B cell (primary cell): ENCODE data around the gene ACBD3. TPM values are rescaled to one million over a fixed set of nuclear protein-coding genes. Genes with fewer than 3 reads are reported as not detected.

Experiments used
- ATAC-seq: fragments of 200-7000 bp; cut with Tn5 transposase; one replicate; pipeline ENCODE4 v1.10.0; 2021; ENCODE audit warnings: low read depth, mild to moderate bottlenecking, moderate number of reproducible peaks, moderate library complexity
- CTCF ChIA-PET: fragments of 350-600 bp; sonication (Branson Sonifier 250); formaldehyde crosslinking; loops from one replicate; lab custom pipeline; 2021; ENCODE audit warnings: antibody characterized with exemption, inconsistent platforms; lab: Charles Lee
- POLR2A ChIA-PET: fragments of 350-600 bp; sonication (Branson Sonifier 250); formaldehyde crosslinking; loops from one replicate; lab custom pipeline; 2021; ENCODE audit warnings: antibody characterized with exemption; lab: Charles Lee
- DNase-seq: peaks from one replicate; pipeline ENCODE4 v3.0.0; 2013
- H2AFZ ChIP-seq: 2 replicates; pipeline ENCODE4 v1.6.1; 2012; ENCODE audit warnings: mild to moderate bottlenecking, low read depth, low read length; ENCODE audit not compliant: insufficient read depth, poor library complexity, severe bottlenecking
- H3K27ac ChIP-seq, 2 donors: 1 replicate in 1 of 2; 2 replicates in 1 of 2; pipeline ENCODE4 v1.5.1; 2012 to 2013; ENCODE audit warnings: low read length in 2 of 2, mild to moderate bottlenecking in 2 of 2, moderate library complexity in 1 of 2
- H3K27me3 ChIP-seq, 4 experiments: fragments of 200-600 bp in 1 of 4; sonication (generic) in 1 of 4; replicated peaks in 1 of 4; 1 replicate in 2 of 4; 2 replicates in 2 of 4; pipeline versions ENCODE4 v1.6.1 to v1.7.0; 2013 to 2016; ENCODE audit warnings: low read length in 3 of 4, mild to moderate bottlenecking in 2 of 4, mixed read lengths in 1 of 4, moderate library complexity in 1 of 4; ENCODE audit not compliant: insufficient read depth in 4 of 4, control insufficient read depth in 3 of 4; ENCODE audit errors: control extremely low read depth in 1 of 4
- H3K36me3 ChIP-seq, 2 experiments: replicated peaks in 1 of 2; 1 replicate in 1 of 2; 2 replicates in 1 of 2; pipeline versions ENCODE4 v1.6.1 to v1.7.1; 2013; ENCODE audit warnings: low read length in 1 of 2; ENCODE audit not compliant: insufficient read depth in 2 of 2, control insufficient read depth in 1 of 2; ENCODE audit errors: control extremely low read depth in 1 of 2, extremely low read depth in 1 of 2
- H3K4me1 ChIP-seq, 2 donors: fragments of 200-600 bp in 1 of 2; sonication (generic) in 1 of 2; 1 replicate in 1 of 2; 2 replicates in 1 of 2; pipeline versions ENCODE4 v1.5.1 to v1.6.1; 2013 to 2017; ENCODE audit warnings: low read length in 2 of 2; ENCODE audit not compliant: control insufficient read depth in 2 of 2, insufficient read depth in 2 of 2
- H3K4me2 ChIP-seq: replicated peaks from 2 replicates; pipeline ENCODE3; 2012; ENCODE audit warnings: mild to moderate bottlenecking, low read depth, low read length; ENCODE audit not compliant: poor library complexity, severe bottlenecking
- H3K4me3 ChIP-seq, 5 experiments: fragments of 200-600 bp in 1 of 5; sonication (generic) in 1 of 5; 1 replicate in 3 of 5; 2 replicates in 2 of 5; pipeline versions ENCODE4 v1.5.1 to v1.7.0; 2011 to 2016; ENCODE audit warnings: low read length in 4 of 5, mild to moderate bottlenecking in 4 of 5, low read depth in 2 of 5, control low read depth in 1 of 5, moderate library complexity in 1 of 5; ENCODE audit not compliant: insufficient read depth in 1 of 5; ENCODE audit errors: control extremely low read depth in 1 of 5, extremely low read depth in 1 of 5
- H3K79me2 ChIP-seq: fragments of 200-600 bp; sonication (generic); one replicate; pipeline ENCODE4 v1.6.0; 2016; ENCODE audit warnings: low read length; ENCODE audit not compliant: control insufficient read depth, insufficient read depth
- H3K9ac ChIP-seq: fragments of 200-600 bp; sonication (generic); 2 replicates; pipeline ENCODE4 v1.6.1; 2017; ENCODE audit warnings: mild to moderate bottlenecking, low read length, moderate library complexity
- H3K9me3 ChIP-seq, 3 donors: one replicate each; pipeline versions ENCODE4 v1.6.1 to v1.7.1; 2013; ENCODE audit warnings: low read length in 2 of 3; ENCODE audit not compliant: control insufficient read depth in 2 of 3, insufficient read depth in 1 of 3; ENCODE audit errors: control extremely low read depth in 1 of 3
- H4K20me1 ChIP-seq: 2 replicates; pipeline ENCODE4 v1.6.0; 2012; ENCODE audit warnings: mild to moderate bottlenecking, low read length; ENCODE audit not compliant: insufficient read depth, control insufficient read depth, poor library complexity, severe bottlenecking
- H3K27ac Mint-ChIP-seq: one replicate; pipeline ENCODE4 v1.8.0; 2021; ENCODE audit warnings: mixed read lengths
- H3K27me3 Mint-ChIP-seq: one replicate; pipeline ENCODE4 v1.8.0; 2021; ENCODE audit warnings: mixed read lengths
- H3K4me1 Mint-ChIP-seq: one replicate; pipeline ENCODE4 v1.8.0; 2021; ENCODE audit warnings: mixed read lengths
- H3K4me3 Mint-ChIP-seq: one replicate; pipeline ENCODE4 v1.8.0; 2021; ENCODE audit warnings: mixed read lengths
- H3K9me3 Mint-ChIP-seq: one replicate; pipeline ENCODE4 v1.8.0; 2022; ENCODE audit warnings: mixed read lengths; ENCODE audit not compliant: insufficient read depth
- CTCF ChIP-seq: fragments of 200-600 bp; IDR thresholded peaks from one replicate; pipeline ENCODE4 v1.8.0; 2022; ENCODE audit warnings: antibody characterized with exemption, mild to moderate bottlenecking
- EZH2 ChIP-seq: IDR thresholded peaks from 2 replicates; pipeline ENCODE4 v1.6.1; 2012; ENCODE audit warnings: borderline replicate concordance, low read depth, mild to moderate bottlenecking, moderate library complexity, low read length; ENCODE audit not compliant: insufficient read depth, poor library complexity, severe bottlenecking
- WGBS: methylation state at CpG from one replicate; pipeline ENCODE4 v1.1.5; 2013; ENCODE audit warnings: missing lambda C conversion rate; ENCODE audit not compliant: insufficient coverage; 5-methylcytosine and 5-hydroxymethylcytosine counted together
- intact Hi-C: fragments of 100-400 bp; cut with micrococcal nuclease; formaldehyde crosslinking; loops from one replicate; pipeline ENCODE4 v1.10.0; 2022
- polyA plus RNA-seq: library from polyadenylated mRNA; depleted of rRNA; stranded (reverse); fragments of >200 nt; gene quantifications from 2 replicates; pipeline ENCODE4 v1.2.3, GENCODE V29; 2012
- total RNA-seq, 2 donors: library from RNA; stranded (reverse); fragments of 120-200 nt in 1 of 2; gene quantifications; 1 replicate in 1 of 2; 2 replicates in 1 of 2; pipeline versions ENCODE4 v1.2.3 to v1.2.4, GENCODE V29; 2013 to 2022

Gene ACBD3
- total and polyA plus RNA-seq, 2 donors (not counting 1 experiment from before 2014, with no cell fraction given), result 16.2 to 60.6 TPM

- Histone ChIP-seq H3K27me3 (no peaks in the 10 kb centered on the region), H3K4me1 (peaks cover 88 to 95% of the 10 kb centered on the region in 2 donors), H3K4me3 (peak overlapping the region in 4 of 5 experiments; percentile 38 to 61 (median 54)), H3K9me3 (peaks cover 0 to 27% (median 2%) of the 10 kb centered on the region in 3 donors), H4K20me1 (no peaks in the 10 kb centered on the region), H2AFZ (peak overlapping the region; percentile 76), H3K27ac (peak overlapping the region; percentile 94 to 97), H3K79me2 (peaks cover 15% of the 10 kb centered on the region), H3K4me2 (peak overlapping the region; percentile 84), H3K36me3 (no peaks in the 10 kb centered on the region), H3K9ac (peak overlapping the region; percentile 62)
- intact Hi-C loops, result loop anchor here (1.0 to 5.0 kb wide), 4 partner anchors 16 to 280 kb away; partner anchors contain the start of gene ACBD3
- Mint-ChIP-seq H3K9me3 (no peaks in the 10 kb centered on the region), H3K4me1 (peaks cover 86% of the 10 kb centered on the region), H3K4me3 (peak overlapping the region; percentile 90), H3K27me3 (no peaks in the 10 kb centered on the region), H3K27ac (peak overlapping the region; percentile 100)
- TF ChIP-seq CTCF (no peak), EZH2 (no peak)
- WGBS, result 32% methylated on average over 13 of the region's 31 CpGs
- ChIA-PET CTCF (interaction anchor here (0.7 to 7.1 kb wide), 15 partner anchors 17 to 281 kb away, joined by 3 to 402 read pairs (median 35); partner anchors contain the start of genes ACBD3 and PARP1), POLR2A (interaction anchor here (0.7 to 3.3 kb wide), 12 partner anchors 16 to 280 kb away, joined by 3 to 22 read pairs (median 6); partner anchors contain the start of gene H3-3A)
- ATAC-seq (peak; percentile 4), DNase-seq (no peak)
Observed at GRCh38 chr1:226126824-226127569, 59.5 kb downstream of the ACBD3 start.
